MM.1S (cell line): Measurements from ENCODE around the gene SCN3B.

Experiments used
- DNase-seq: peaks from one replicate; pipeline ENCODE4 v3.0.0-alpha.2; 2015
- H2AFZ ChIP-seq: fragments of 300-600 bp; sonication (generic); 2 replicates; pipeline ENCODE4 v1.6.0; 2016; ENCODE audit warnings: antibody characterized with exemption, low read length
- H3F3A ChIP-seq: fragments of 300-600 bp; sonication (generic); 2 replicates; pipeline ENCODE4 v1.6.1; 2016; ENCODE audit warnings: mild to moderate bottlenecking, antibody characterized with exemption, low read length, moderate library complexity, mixed read lengths; ENCODE audit not compliant: insufficient read depth
- H3K27ac ChIP-seq: fragments of 300-600 bp; sonication (generic); 2 replicates; pipeline ENCODE4 v1.5.1; 2016; ENCODE audit warnings: mild to moderate bottlenecking, low read length
- H3K27me3 ChIP-seq: fragments of 300-600 bp; sonication (generic); replicated peaks from 2 replicates; pipeline ENCODE4 v1.6.0; 2016; ENCODE audit warnings: low read length; ENCODE audit not compliant: insufficient read depth
- H3K36me3 ChIP-seq: fragments of 300-600 bp; sonication (generic); replicated peaks from 2 replicates; pipeline ENCODE4 v1.6.1; 2016; ENCODE audit warnings: mild to moderate bottlenecking, low read length, mixed read lengths; ENCODE audit not compliant: insufficient read depth
- H3K4me1 ChIP-seq: fragments of 300-600 bp; sonication (generic); 2 replicates; pipeline ENCODE4 v1.6.1; 2016; ENCODE audit warnings: low read length, mixed read lengths
- H3K4me2 ChIP-seq: fragments of 300-600 bp; sonication (generic); 2 replicates; pipeline ENCODE4 v1.6.0; 2016; ENCODE audit warnings: low read depth, low read length
- H3K4me3 ChIP-seq: fragments of 300-600 bp; sonication (generic); 2 replicates; pipeline ENCODE4 v1.5.1; 2016; ENCODE audit warnings: low read length, mixed read lengths
- H3K79me2 ChIP-seq: fragments of 300-600 bp; sonication (generic); 2 replicates; pipeline ENCODE4 v1.6.1; 2016; ENCODE audit warnings: mixed run types, low read length, mixed read lengths
- H3K9ac ChIP-seq: fragments of 300-600 bp; sonication (generic); 2 replicates; pipeline ENCODE4 v1.6.1; 2016; ENCODE audit warnings: low read length, mixed read lengths
- H3K9me2 ChIP-seq: fragments of 300-600 bp; sonication (generic); replicated peaks from 2 replicates; pipeline ENCODE4 v1.6.1; 2016; ENCODE audit warnings: mild to moderate bottlenecking, low read length, mixed read lengths; ENCODE audit not compliant: insufficient read depth
- H3K9me3 ChIP-seq: fragments of 300-600 bp; sonication (generic); replicated peaks from 2 replicates; pipeline ENCODE4 v1.6.1; 2016; ENCODE audit warnings: mild to moderate bottlenecking, low read length, mixed read lengths; ENCODE audit not compliant: insufficient read depth
- H4K20me1 ChIP-seq: fragments of 300-600 bp; sonication (generic); 2 replicates; pipeline ENCODE4 v1.6.1; 2016; ENCODE audit warnings: mild to moderate bottlenecking, low read length, moderate library complexity, mixed read lengths; ENCODE audit not compliant: insufficient read depth
- EZH2 ChIP-seq: fragments of 300-600 bp; sonication (generic); optimal IDR thresholded peaks from 2 replicates; pipeline ENCODE3; 2017; ENCODE audit warnings: low read depth, mild to moderate bottlenecking, antibody characterized with exemption, low read length, mixed read lengths
- EZH2phosphoT487 ChIP-seq: fragments of 300-600 bp; sonication (generic); IDR thresholded peaks from 2 replicates; pipeline ENCODE4 v1.6.1; 2018; ENCODE audit warnings: antibody characterized with exemption, low read length
- TF ChIP-seq, protein P1 (sequence below): fragments of 300-600 bp; sonication (generic); IDR thresholded peaks from 2 replicates; pipeline ENCODE4 v1.5.1; 2016; ENCODE audit warnings: antibody characterized with exemption, low read length, mixed read lengths

SCN3B gene

GRCh38 chr11:123594188-123594901 is 60.1 kb downstream of the SCN3B start:
- no peaks in the 10 kb centered on the region for H3K27me3 ChIP-seq
- no peaks in the 10 kb centered on the region for H3F3A ChIP-seq
- no peaks in the 10 kb centered on the region for H3K9me3 ChIP-seq
- TF ChIP-seq, protein P1, sequence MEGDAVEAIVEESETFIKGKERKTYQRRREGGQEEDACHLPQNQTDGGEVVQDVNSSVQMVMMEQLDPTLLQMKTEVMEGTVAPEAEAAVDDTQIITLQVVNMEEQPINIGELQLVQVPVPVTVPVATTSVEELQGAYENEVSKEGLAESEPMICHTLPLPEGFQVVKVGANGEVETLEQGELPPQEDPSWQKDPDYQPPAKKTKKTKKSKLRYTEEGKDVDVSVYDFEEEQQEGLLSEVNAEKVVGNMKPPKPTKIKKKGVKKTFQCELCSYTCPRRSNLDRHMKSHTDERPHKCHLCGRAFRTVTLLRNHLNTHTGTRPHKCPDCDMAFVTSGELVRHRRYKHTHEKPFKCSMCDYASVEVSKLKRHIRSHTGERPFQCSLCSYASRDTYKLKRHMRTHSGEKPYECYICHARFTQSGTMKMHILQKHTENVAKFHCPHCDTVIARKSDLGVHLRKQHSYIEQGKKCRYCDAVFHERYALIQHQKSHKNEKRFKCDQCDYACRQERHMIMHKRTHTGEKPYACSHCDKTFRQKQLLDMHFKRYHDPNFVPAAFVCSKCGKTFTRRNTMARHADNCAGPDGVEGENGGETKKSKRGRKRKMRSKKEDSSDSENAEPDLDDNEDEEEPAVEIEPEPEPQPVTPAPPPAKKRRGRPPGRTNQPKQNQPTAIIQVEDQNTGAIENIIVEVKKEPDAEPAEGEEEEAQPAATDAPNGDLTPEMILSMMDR: no peak
- TF ChIP-seq EZH2: no peak
- no peak overlapping the region for H3K27ac ChIP-seq
- H3K36me3 ChIP-seq: no peaks in the 10 kb centered on the region
- H3K9ac ChIP-seq: no peak overlapping the region
- H2AFZ ChIP-seq: no peak overlapping the region
- no peak overlapping the region for H3K4me2 ChIP-seq
- DNase-seq: no peak
- no peaks in the 10 kb centered on the region for H3K79me2 ChIP-seq
- no peaks in the 10 kb centered on the region for H3K4me1 ChIP-seq
- H3K9me2 ChIP-seq: no peaks in the 10 kb centered on the region
- no peak overlapping the region for H3K4me3 ChIP-seq
- H4K20me1 ChIP-seq: no peaks in the 10 kb centered on the region

DNA sequence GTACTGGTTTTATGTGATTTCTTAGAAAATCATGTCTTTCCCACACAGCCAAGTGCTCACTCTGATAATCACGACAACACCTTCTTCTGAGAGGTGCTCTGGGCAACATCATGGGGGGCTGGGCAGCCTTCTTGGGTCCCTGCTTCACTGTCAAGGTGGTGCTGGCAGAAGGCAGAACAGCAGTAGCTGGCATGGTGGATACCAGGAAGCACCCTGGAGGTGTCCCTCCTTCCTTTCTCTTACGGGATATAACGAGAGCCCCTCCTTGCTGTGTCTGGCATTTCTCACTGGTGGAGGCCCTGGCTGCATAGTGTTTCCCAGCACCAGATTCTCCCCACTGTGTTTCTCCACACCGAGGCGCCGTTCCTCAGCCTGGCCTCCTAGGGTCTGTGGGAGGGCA is 60.9 kb downstream of the SCN3B start:
- Histone ChIP-seq H3K4me1 (no peaks in the 10 kb centered on the region), H3K9ac (no peak overlapping the region), H3F3A (no peaks in the 10 kb centered on the region), H3K4me2 (no peak overlapping the region), H2AFZ (no peak overlapping the region), H3K9me2 (no peaks in the 10 kb centered on the region), H3K27ac (no peak overlapping the region), H3K9me3 (no peaks in the 10 kb centered on the region), H3K4me3 (no peak overlapping the region), H3K79me2 (no peaks in the 10 kb centered on the region), H3K36me3 (no peaks in the 10 kb centered on the region), H3K27me3 (no peaks in the 10 kb centered on the region), H4K20me1 (no peaks in the 10 kb centered on the region)
- DNase-seq: no peak
- TF ChIP-seq EZH2phosphoT487: no peak
- no peak for TF ChIP-seq EZH2
- TF ChIP-seq, protein P1: no peak

- Histone ChIP-seq H3K79me2 (no peaks in the 10 kb centered on the region), H3F3A (no peaks in the 10 kb centered on the region), H3K4me2 (no peak overlapping the region), H3K4me3 (no peak overlapping the region), H3K9me2 (no peaks in the 10 kb centered on the region), H3K36me3 (no peaks in the 10 kb centered on the region), H3K4me1 (no peaks in the 10 kb centered on the region), H2AFZ (no peak overlapping the region), H3K9me3 (no peaks in the 10 kb centered on the region), H3K27ac (no peak overlapping the region), H3K27me3 (no peaks in the 10 kb centered on the region; the same call in 1 of the 2 replicates), H3K9ac (no peak overlapping the region), H4K20me1 (no peaks in the 10 kb centered on the region)
- TF ChIP-seq, protein P1: no peak
- TF ChIP-seq EZH2phosphoT487 (no peak), EZH2 (no peak)
- DNase-seq: no peak
These were observed 64.0 kb downstream of the SCN3B start for GRCh38 chr11:123590296-123590912.
